Measurements from ENCODE around the gene NFAT5.

DNA sequence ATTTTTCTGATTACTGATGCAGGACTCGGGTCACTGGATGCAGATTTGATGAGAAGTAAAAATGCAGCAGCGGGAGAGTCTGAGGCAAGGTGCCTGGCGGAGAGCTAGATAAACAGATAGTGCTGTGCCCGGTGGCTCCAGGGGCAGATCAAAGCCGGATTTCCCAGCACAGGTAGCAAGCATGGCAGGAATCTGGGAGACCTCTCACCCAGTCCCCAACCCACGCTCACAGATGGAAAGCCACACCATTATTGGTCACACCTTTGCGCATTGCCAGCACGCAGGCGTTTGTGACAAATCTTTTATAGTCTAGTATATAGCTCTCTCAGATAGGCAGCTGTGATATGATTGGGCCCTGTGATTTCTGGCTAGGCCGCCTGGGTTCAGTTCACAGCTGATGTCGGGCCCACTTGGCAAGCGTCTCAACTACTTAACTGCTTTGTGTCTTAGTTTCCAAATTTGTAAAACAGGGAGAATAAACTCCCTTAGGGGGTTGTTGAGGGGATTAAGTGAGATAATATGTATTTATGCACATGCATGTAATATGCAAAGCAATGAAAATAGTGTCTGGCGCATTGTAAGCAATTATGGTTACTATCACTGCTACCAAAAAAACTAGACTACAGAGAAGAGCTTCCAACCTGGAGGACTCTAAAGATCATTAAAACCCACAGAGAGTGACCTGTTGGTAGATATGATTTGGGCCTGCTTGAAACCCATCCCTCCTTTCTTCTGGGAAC, 42.0 kb upstream of the NFAT5 start:
- TF ChIP-seq CTCF (IDR thresholded peaks at IDR 0.05) (no peak), EP300 (IDR thresholded peaks at IDR 0.05) (no peak)

Data from ovary (tissue), 3 donors.